Endodermal cell (in vitro differentiated cells): Measurements from ENCODE around the gene MYBBP1A. TPM values are rescaled to one million over a fixed set of nuclear protein-coding genes. Genes with fewer than 3 reads are reported as not detected.

Experiments used
- DNase-seq: peaks from one replicate; pipeline ENCODE4 v3.0.0-alpha.2; 2017
- H3K27ac ChIP-seq: 2 replicates; pipeline ENCODE4 v1.5.1; 2013; ENCODE audit warnings: mild to moderate bottlenecking, low read depth, low read length, moderate library complexity
- H3K27me3 ChIP-seq: 2 replicates; pipeline ENCODE4 v1.6.1; 2013; ENCODE audit warnings: mild to moderate bottlenecking, low read length, moderate library complexity; ENCODE audit not compliant: insufficient read depth, control insufficient read depth, poor library complexity, severe bottlenecking
- H3K36me3 ChIP-seq: 2 replicates; pipeline ENCODE4 v1.7.0; 2013; ENCODE audit warnings: mild to moderate bottlenecking, low read length, moderate library complexity; ENCODE audit not compliant: control insufficient read depth, insufficient read depth
- H3K4me1 ChIP-seq: one replicate; pipeline ENCODE4 v1.7.0; 2013; ENCODE audit warnings: low read length; ENCODE audit not compliant: control insufficient read depth, insufficient read depth
- H3K4me3 ChIP-seq: 2 replicates; pipeline ENCODE4 v1.5.1; 2013; ENCODE audit warnings: mild to moderate bottlenecking, low read length, moderate library complexity
- H3K9ac ChIP-seq: 2 replicates; pipeline ENCODE4 v1.6.1; 2013; ENCODE audit warnings: mild to moderate bottlenecking, low read length, moderate library complexity; ENCODE audit not compliant: poor library complexity, severe bottlenecking; ENCODE audit errors: extremely low read depth
- H3K9me3 ChIP-seq: 2 replicates; pipeline ENCODE4 v1.6.1; 2013; ENCODE audit warnings: mild to moderate bottlenecking, low read length, moderate library complexity; ENCODE audit not compliant: control insufficient read depth
- H3K27ac Mint-ChIP-seq: 2 replicates; pipeline ENCODE4 v1.8.0; 2020; ENCODE audit warnings: mixed read lengths
- H3K27me3 Mint-ChIP-seq: 2 replicates; pipeline ENCODE4 v1.8.0; 2021; ENCODE audit warnings: mild to moderate bottlenecking, mixed read lengths; ENCODE audit not compliant: insufficient read depth
- H3K36me3 Mint-ChIP-seq: 2 replicates; pipeline ENCODE4 v1.8.0; 2020; ENCODE audit warnings: low read depth, mixed read lengths
- H3K4me1 Mint-ChIP-seq: 2 replicates; pipeline ENCODE4 v1.8.0; 2020; ENCODE audit warnings: mixed read lengths
- H3K4me3 Mint-ChIP-seq: 2 replicates; pipeline ENCODE4 v1.8.0; 2020; ENCODE audit warnings: mild to moderate bottlenecking, moderate library complexity, mixed read lengths
- H3K9me3 Mint-ChIP-seq: 2 replicates; pipeline ENCODE4 v1.8.0; 2020; ENCODE audit warnings: mild to moderate bottlenecking, mixed read lengths
- CTCF ChIP-seq: fragments of 200-600 bp; sonication (generic); conservative IDR thresholded peaks from 2 replicates; pipeline ENCODE4 v1.5.0; 2021; ENCODE audit warnings: antibody characterized with exemption, mild to moderate bottlenecking
- WGBS, 2 experiments: methylation state at CpG; one replicate each; pipeline versions ENCODE4 v1.1.5 to v1.1.7; 2013; ENCODE audit warnings: missing lambda C conversion rate in 2 of 2, mixed read lengths in 1 of 2; ENCODE audit not compliant: insufficient coverage in 1 of 2, insufficient read length in 1 of 2; 5-methylcytosine and 5-hydroxymethylcytosine counted together
- total RNA-seq, 2 donors: library from RNA; stranded (reverse); fragmentation: NEBNext Ultra II Directional in 1 of 2; extraction: Animal tissue kit (Norgen Biotek cat#: 25700) in 1 of 2; gene quantifications; 2 replicates in 1 of 2; 3 replicates in 1 of 2; pipeline ENCODE4 v1.2.1, GENCODE V29; 2021

MYBBP1A gene
- total RNA-seq, 2 donors from 2014 or later = 55.6 to 70.9 TPM

- Mint-ChIP-seq H3K9me3 (no peaks in the 10 kb centered on the region), H3K36me3 (no peaks in the 10 kb centered on the region), H3K4me3 (no peak overlapping the region), H3K4me1 (peaks cover 2% of the 10 kb centered on the region), H3K27me3 (peaks cover 12% of the 10 kb centered on the region), H3K27ac (no peak overlapping the region)
- DNase-seq = no peak
- no peaks in the 10 kb centered on the region for H3K4me1 ChIP-seq
- no peak for TF ChIP-seq CTCF
- no peak overlapping the region for H3K4me3 ChIP-seq
- no peaks in the 10 kb centered on the region for H3K36me3 ChIP-seq
- H3K9ac ChIP-seq = no peak overlapping the region
- no peaks in the 10 kb centered on the region for H3K9me3 ChIP-seq
- no peaks in the 10 kb centered on the region for H3K27me3 ChIP-seq
- 95 to 100% methylated on average over 2 to 3 of the region's 3 CpGs for WGBS, 2 experiments
- no peak overlapping the region for H3K27ac ChIP-seq
Measured at GRCh38 chr17:4508207-4508606, 47.0 kb downstream of the MYBBP1A start.

DNA sequence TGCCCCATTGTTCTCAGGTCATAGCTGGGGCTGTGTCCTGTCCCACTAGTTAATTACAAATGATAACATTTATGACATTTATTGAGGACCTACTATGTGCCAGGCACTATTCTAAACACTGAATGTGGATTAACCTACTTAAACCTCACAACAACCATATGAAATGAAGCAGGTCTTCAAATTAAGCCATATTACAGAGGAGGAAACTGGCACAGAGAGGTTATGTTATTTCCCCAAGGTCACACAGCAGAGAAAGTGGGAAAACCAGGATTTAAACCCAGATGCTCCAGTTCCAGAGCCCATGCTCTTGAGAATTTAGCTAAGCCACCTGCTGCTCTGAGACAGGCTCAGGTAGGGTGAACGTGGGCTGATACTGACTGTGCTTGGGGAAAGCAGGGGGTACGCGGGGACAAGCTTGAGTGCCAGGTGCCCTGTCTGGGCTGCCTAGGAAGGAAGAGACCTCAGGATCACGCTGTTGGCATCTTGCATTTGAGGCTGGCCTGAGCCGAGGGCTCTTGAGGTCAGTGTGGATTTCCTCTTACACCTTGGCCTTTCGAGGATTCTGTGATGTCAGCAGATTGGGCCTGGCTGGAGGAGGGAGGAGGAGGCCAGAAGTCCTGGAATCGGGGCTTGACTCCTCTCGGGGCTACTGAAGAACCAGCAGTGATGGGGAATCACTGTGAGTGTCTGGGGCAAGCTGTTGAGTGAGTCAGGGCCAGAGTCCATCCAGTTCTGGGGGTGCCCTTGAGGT is 47.6 kb downstream of the MYBBP1A start:
- H3K4me3 ChIP-seq = no peak overlapping the region
- TF ChIP-seq CTCF = no peak
- no peak overlapping the region for H3K27ac ChIP-seq

DNA sequence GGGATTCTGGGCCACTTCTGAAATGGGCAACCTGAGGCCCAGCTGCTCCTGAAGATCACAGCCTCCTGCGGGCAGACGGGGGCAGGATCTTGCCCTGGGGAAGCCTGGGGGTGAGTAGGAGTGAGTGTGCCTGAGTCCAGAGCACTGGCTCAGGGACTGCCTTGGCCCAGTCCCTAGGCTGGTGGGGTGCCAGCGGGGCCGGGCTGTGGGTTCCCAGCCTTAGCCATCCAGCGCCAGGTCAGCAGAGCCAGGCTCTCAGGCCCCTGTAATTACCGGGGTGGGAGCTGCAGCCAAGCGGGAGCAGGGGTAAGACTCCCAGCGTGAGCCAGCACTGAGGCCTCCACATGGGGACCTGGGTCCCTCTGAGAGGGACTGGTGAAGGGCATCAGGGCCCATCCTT is 48.3 kb downstream of the MYBBP1A start:
- H3K27ac Mint-ChIP-seq = no peak overlapping the region
- no peak overlapping the region for H3K4me3 Mint-ChIP-seq
- Histone ChIP-seq H3K36me3 (no peaks in the 10 kb centered on the region), H3K9ac (no peak overlapping the region), H3K27ac (no peak overlapping the region), H3K4me3 (no peak overlapping the region), H3K27me3 (no peaks in the 10 kb centered on the region), H3K4me1 (no peaks in the 10 kb centered on the region), H3K9me3 (no peaks in the 10 kb centered on the region)
- TF ChIP-seq CTCF = no peak
- no peaks in the 10 kb centered on the region for H3K36me3 Mint-ChIP-seq
- whole genome bisulfite sequencing, 2 experiments = 95 to 96% methylated on average over 3 to 8 of the region's 8 CpGs
- no peak for DNase-seq
- H3K9me3 Mint-ChIP-seq = no peaks in the 10 kb centered on the region
- H3K4me1 Mint-ChIP-seq = peaks cover 6% of the 10 kb centered on the region
- peaks cover 17% of the 10 kb centered on the region for H3K27me3 Mint-ChIP-seq

More for the DNA sequence above, 47.6 kb downstream of the MYBBP1A start:
- Histone ChIP-seq H3K9ac (no peak overlapping the region), H3K27me3 (no peaks in the 10 kb centered on the region), H3K9me3 (no peaks in the 10 kb centered on the region), H3K36me3 (no peaks in the 10 kb centered on the region), H3K4me1 (no peaks in the 10 kb centered on the region)
- no peaks in the 10 kb centered on the region for H3K9me3 Mint-ChIP-seq
- H3K27ac Mint-ChIP-seq = no peak overlapping the region
- no peak for DNase-seq
- 95 to 96% methylated on average over 6 to 8 of the region's 8 CpGs for WGBS, 2 experiments
- H3K4me1 Mint-ChIP-seq = peaks cover 6% of the 10 kb centered on the region
- peaks cover 17% of the 10 kb centered on the region for H3K27me3 Mint-ChIP-seq
- H3K4me3 Mint-ChIP-seq = no peak overlapping the region
- H3K36me3 Mint-ChIP-seq = no peaks in the 10 kb centered on the region
